Liver (tissue), 3 donors: ENCODE results near the gene LMBR1L.

Experiments used
- EGR1 ChIP-seq, 2 donors: IDR thresholded peaks; 2 replicates each; pipeline ENCODE4 v1.6.1; 2016 to 2018; ENCODE audit warnings: antibody characterized with exemption in 2 of 2, low read depth in 2 of 2
- FOXA1 ChIP-seq: IDR thresholded peaks from 2 replicates; pipeline ENCODE4 v1.6.1; 2016; ENCODE audit warnings: antibody characterized with exemption
- GABPA ChIP-seq, 2 donors: IDR thresholded peaks in 1 of 2; conservative IDR thresholded peaks in 1 of 2; 2 replicates each; pipeline ENCODE4 v1.6.1; 2016; ENCODE audit warnings: antibody characterized with exemption in 2 of 2, mild to moderate bottlenecking in 1 of 2, moderate library complexity in 1 of 2
- JUND ChIP-seq, 2 donors: IDR thresholded peaks; 2 replicates each; pipeline ENCODE4 v1.6.1; 2016; ENCODE audit warnings: antibody characterized with exemption in 2 of 2
- NR2F2 ChIP-seq: IDR thresholded peaks from 2 replicates; pipeline ENCODE4 v1.6.1; 2016; ENCODE audit warnings: antibody characterized with exemption
- RAD21 ChIP-seq, 2 donors: IDR thresholded peaks; 2 replicates each; pipeline ENCODE4 v1.6.1; 2016; ENCODE audit warnings: antibody characterized with exemption in 2 of 2, mild to moderate bottlenecking in 2 of 2
- RXRA ChIP-seq, 2 donors: IDR thresholded peaks; 2 replicates each; pipeline ENCODE4 v1.6.1; 2017 to 2018; ENCODE audit warnings: antibody characterized with exemption in 2 of 2, mild to moderate bottlenecking in 1 of 2
- TAF1 ChIP-seq: conservative IDR thresholded peaks from 2 replicates; pipeline ENCODE4 v1.6.1; 2016; ENCODE audit warnings: antibody characterized with exemption, mild to moderate bottlenecking
- YY1 ChIP-seq: IDR thresholded peaks from 2 replicates; pipeline ENCODE4 v1.6.1; 2016; ENCODE audit warnings: antibody characterized with exemption, mild to moderate bottlenecking
- TF ChIP-seq, protein P1 (sequence below): fragments of 150-350 bp; IDR thresholded peaks from 2 replicates; pipeline ENCODE4 v1.5.1; 2017; ENCODE audit warnings: improper control_type of control experiment, low read depth, low read length; ENCODE audit not compliant: missing input control
- TF ChIP-seq, protein P2 (sequence below): IDR thresholded peaks from 2 replicates; pipeline ENCODE4 v1.6.1; 2016; ENCODE audit warnings: antibody characterized with exemption
- TF ChIP-seq, protein P3 (sequence below): IDR thresholded peaks from 2 replicates; pipeline ENCODE4 v1.6.1; 2016; ENCODE audit warnings: antibody characterized with exemption
- TF ChIP-seq, protein P4 (sequence below): IDR thresholded peaks from 2 replicates; pipeline ENCODE4 v1.6.1; 2016; ENCODE audit warnings: antibody characterized with exemption
- TF ChIP-seq, protein P5 (sequence below): IDR thresholded peaks from 2 replicates; pipeline ENCODE4 v1.6.1; 2016; ENCODE audit warnings: antibody characterized with exemption, mild to moderate bottlenecking
- donor health status: healthy.
- donor health status: healthy.

DNA sequence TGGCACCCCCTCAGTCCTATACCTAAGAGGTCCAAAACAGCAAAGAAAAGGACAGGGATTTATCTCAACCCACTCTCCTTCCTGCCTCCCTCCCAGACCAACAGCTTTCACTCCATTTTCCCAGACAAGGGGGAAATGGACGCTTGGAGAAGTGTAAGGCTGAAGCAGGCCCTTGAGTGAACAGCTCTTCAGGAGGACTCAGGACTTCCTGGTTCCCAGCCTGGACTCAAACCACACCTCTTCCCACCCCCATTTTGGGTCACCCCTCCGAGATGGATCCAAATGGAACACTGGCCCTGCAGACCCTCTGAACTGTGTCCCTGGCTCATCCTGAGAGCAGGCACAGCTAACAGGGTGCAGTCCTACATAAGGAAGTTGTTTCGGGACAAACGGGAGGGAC is 52.8 kb downstream of the LMBR1L start:
- TF ChIP-seq, protein P1, sequence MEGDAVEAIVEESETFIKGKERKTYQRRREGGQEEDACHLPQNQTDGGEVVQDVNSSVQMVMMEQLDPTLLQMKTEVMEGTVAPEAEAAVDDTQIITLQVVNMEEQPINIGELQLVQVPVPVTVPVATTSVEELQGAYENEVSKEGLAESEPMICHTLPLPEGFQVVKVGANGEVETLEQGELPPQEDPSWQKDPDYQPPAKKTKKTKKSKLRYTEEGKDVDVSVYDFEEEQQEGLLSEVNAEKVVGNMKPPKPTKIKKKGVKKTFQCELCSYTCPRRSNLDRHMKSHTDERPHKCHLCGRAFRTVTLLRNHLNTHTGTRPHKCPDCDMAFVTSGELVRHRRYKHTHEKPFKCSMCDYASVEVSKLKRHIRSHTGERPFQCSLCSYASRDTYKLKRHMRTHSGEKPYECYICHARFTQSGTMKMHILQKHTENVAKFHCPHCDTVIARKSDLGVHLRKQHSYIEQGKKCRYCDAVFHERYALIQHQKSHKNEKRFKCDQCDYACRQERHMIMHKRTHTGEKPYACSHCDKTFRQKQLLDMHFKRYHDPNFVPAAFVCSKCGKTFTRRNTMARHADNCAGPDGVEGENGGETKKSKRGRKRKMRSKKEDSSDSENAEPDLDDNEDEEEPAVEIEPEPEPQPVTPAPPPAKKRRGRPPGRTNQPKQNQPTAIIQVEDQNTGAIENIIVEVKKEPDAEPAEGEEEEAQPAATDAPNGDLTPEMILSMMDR, result no peak
- TF ChIP-seq YY1 (no peak), GABPA (IDR thresholded peaks at IDR 0.05 in 1 of 2, conservative IDR thresholded peaks at IDR 0.05 in 1 of 2) (no peak), FOXA1 (no peak), NR2F2 (no peak), RAD21 (IDR thresholded peaks at IDR 0.05) (no peak), JUND (IDR thresholded peaks at IDR 0.05) (no peak), TAF1 (no peak), RXRA (IDR thresholded peaks at IDR 0.05) (no peak), EGR1 (IDR thresholded peaks at IDR 0.05; ENCODE audit: low read depth in 2 of 2) (no peak)
- TF ChIP-seq, protein P2, sequence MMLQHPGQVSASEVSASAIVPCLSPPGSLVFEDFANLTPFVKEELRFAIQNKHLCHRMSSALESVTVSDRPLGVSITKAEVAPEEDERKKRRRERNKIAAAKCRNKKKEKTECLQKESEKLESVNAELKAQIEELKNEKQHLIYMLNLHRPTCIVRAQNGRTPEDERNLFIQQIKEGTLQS, result no peak
- TF ChIP-seq, protein P3, sequence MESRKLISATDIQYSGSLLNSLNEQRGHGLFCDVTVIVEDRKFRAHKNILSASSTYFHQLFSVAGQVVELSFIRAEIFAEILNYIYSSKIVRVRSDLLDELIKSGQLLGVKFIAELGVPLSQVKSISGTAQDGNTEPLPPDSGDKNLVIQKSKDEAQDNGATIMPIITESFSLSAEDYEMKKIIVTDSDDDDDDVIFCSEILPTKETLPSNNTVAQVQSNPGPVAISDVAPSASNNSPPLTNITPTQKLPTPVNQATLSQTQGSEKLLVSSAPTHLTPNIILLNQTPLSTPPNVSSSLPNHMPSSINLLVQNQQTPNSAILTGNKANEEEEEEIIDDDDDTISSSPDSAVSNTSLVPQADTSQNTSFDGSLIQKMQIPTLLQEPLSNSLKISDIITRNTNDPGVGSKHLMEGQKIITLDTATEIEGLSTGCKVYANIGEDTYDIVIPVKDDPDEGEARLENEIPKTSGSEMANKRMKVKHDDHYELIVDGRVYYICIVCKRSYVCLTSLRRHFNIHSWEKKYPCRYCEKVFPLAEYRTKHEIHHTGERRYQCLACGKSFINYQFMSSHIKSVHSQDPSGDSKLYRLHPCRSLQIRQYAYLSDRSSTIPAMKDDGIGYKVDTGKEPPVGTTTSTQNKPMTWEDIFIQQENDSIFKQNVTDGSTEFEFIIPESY, result no peak
- TF ChIP-seq, protein P4, sequence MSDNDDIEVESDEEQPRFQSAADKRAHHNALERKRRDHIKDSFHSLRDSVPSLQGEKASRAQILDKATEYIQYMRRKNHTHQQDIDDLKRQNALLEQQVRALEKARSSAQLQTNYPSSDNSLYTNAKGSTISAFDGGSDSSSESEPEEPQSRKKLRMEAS, result no peak
- TF ChIP-seq, protein P5, sequence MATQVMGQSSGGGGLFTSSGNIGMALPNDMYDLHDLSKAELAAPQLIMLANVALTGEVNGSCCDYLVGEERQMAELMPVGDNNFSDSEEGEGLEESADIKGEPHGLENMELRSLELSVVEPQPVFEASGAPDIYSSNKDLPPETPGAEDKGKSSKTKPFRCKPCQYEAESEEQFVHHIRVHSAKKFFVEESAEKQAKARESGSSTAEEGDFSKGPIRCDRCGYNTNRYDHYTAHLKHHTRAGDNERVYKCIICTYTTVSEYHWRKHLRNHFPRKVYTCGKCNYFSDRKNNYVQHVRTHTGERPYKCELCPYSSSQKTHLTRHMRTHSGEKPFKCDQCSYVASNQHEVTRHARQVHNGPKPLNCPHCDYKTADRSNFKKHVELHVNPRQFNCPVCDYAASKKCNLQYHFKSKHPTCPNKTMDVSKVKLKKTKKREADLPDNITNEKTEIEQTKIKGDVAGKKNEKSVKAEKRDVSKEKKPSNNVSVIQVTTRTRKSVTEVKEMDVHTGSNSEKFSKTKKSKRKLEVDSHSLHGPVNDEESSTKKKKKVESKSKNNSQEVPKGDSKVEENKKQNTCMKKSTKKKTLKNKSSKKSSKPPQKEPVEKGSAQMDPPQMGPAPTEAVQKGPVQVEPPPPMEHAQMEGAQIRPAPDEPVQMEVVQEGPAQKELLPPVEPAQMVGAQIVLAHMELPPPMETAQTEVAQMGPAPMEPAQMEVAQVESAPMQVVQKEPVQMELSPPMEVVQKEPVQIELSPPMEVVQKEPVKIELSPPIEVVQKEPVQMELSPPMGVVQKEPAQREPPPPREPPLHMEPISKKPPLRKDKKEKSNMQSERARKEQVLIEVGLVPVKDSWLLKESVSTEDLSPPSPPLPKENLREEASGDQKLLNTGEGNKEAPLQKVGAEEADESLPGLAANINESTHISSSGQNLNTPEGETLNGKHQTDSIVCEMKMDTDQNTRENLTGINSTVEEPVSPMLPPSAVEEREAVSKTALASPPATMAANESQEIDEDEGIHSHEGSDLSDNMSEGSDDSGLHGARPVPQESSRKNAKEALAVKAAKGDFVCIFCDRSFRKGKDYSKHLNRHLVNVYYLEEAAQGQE, result no peak
